Pancreas (tissue), 10 donors: ENCODE data around the gene ACAD9. TPM values are rescaled to one million over a fixed set of nuclear protein-coding genes. Genes with fewer than 3 reads are reported as not detected.

ENCODE experiments used
- ATAC-seq, 4 donors: fragments of 200-7000 bp; cut with Tn5 transposase; one replicate each; pipeline versions ENCODE4 v1.8.0 to v1.9.1; 2020; ENCODE audit warnings: mild to moderate bottlenecking in 4 of 4, moderate library complexity in 4 of 4
- DNase-seq, 6 donors: peaks; one replicate each; pipeline ENCODE4 v3.0.0-alpha.2; 2020
- FAIRE-seq: peaks from 2 replicates; lab custom pipeline; 2012; peaks lifted over from hg19 to GRCh38; lab: Jason Lieb, UNC
- H3K27ac ChIP-seq, 4 donors: fragments of 200-600 bp; sonication (generic); 1 replicate in 3 of 4; 2 replicates in 1 of 4; pipeline versions ENCODE4 v1.5.0 to v1.8.0; 2020
- H3K27me3 ChIP-seq, 4 donors: fragments of 200-600 bp; one replicate each; pipeline ENCODE4 v1.8.0; 2021
- H3K36me3 ChIP-seq, 3 donors: fragments of 200-600 bp; sonication (generic) in 1 of 3; one replicate each; pipeline versions ENCODE4 v1.5.0 to v1.8.0; 2020 to 2021
- H3K4me1 ChIP-seq, 3 donors: fragments of 200-600 bp; one replicate each; pipeline ENCODE4 v1.8.0; 2021
- H3K4me3 ChIP-seq, 4 donors: fragments of 200-600 bp; sonication (generic) in 2 of 4; one replicate each; pipeline versions ENCODE4 v1.5.0 to v1.8.0; 2020 to 2021
- H3K9me3 ChIP-seq, 4 donors: fragments of 200-600 bp; one replicate each; pipeline ENCODE4 v1.8.0; 2021
- CTCF ChIP-seq, 4 donors: fragments of 200-600 bp; sonication (generic) in 3 of 4; IDR thresholded peaks; one replicate each; pipeline versions ENCODE4 v1.5.0 to v1.8.0; 2021; ENCODE audit warnings: antibody characterized with exemption in 4 of 4
- WGBS, 2 donors: extraction: QIAGEN DNeasy Blood & Tissue Kit; methylation state at CpG; one replicate each; pipeline ENCODE4 v1.1.7; 2013; 5-methylcytosine and 5-hydroxymethylcytosine counted together
- intact Hi-C, 3 donors: fragments of 100-400 bp; cut with DNase I; formaldehyde crosslinking; loops; one replicate each; pipeline versions ENCODE4 v1.11.1 to v1.14.2; 2022
- polyA plus RNA-seq, 2 donors: library from polyadenylated mRNA; stranded (reverse); fragments of 200-250 nt; gene quantifications; one replicate each; pipeline ENCODE4 v1.2.3, GENCODE V29; 2013
- total RNA-seq, 6 donors: library from RNA; stranded (reverse); fragmentation: NEBNext Ultra II Directional in 4 of 6; extraction: Animal tissue kit (Norgen Biotek cat#: 25700) in 4 of 6; gene quantifications; one replicate each; pipeline versions ENCODE4 v1.2.1 to v1.2.4, GENCODE V29; 2021 to 2023
- donor health status: healthy with polysubstance abuse.
- donor health status: DM: no; HTN: no; CAD: no; lungs with moderate emphysema.
- donor health status: DM: no; HTN: no; CAD: no.
- donor health status: control.
- donor health status: control.
- donor health status: Bipolar disorder and iron deficiency.
- donor health status: DM: yes; HTN: yes; CAD: no.
- donor health status: DM: no; HTN: no; CAD: no.
- donor health status: DM: no; HTN: no; CAD: no.
- donor health status: DM: yes; HTN: yes; CAD: no.

The ACAD9 gene
- total and polyA plus RNA-seq, 8 donors, result 18.0 to 30.5 (median 24.4) TPM

GRCh38 chr3:128841926-128842920, 37.2 kb upstream of the ACAD9 start:
- no peaks in the 10 kb centered on the region for H3K27me3 ChIP-seq
- H3K4me3 ChIP-seq, result no peak overlapping the region
- no peak for DNase-seq
- no peak for TF ChIP-seq CTCF (IDR thresholded peaks at IDR 0.05)
- ATAC-seq, result no peak
- FAIRE-seq, result no peak
- no peaks in the 10 kb centered on the region for H3K9me3 ChIP-seq
- H3K4me1 ChIP-seq, result peaks cover 0 to 5% (median 0%) of the 10 kb centered on the region in 3 donors
- 85 to 88% methylated on average over 10 of the region's 10 CpGs for WGBS, 2 donors
- no peak overlapping the region for H3K27ac ChIP-seq
- H3K36me3 ChIP-seq, result no peaks in the 10 kb centered on the region
- intact Hi-C loops, result no loop called here

- 87 to 89% methylated on average over 6 of the region's 6 CpGs for WGBS, 2 donors
- FAIRE-seq (no peak), ATAC-seq (no peak), DNase-seq (peak in 1 of 6 donors; percentile 54)
- Histone ChIP-seq H3K9me3 (no peaks in the 10 kb centered on the region), H3K36me3 (no peaks in the 10 kb centered on the region), H3K27ac (no peak overlapping the region), H3K27me3 (no peaks in the 10 kb centered on the region), H3K4me1 (peaks cover 0 to 5% (median 0%) of the 10 kb centered on the region in 3 donors), H3K4me3 (no peak overlapping the region)
- no peak for TF ChIP-seq CTCF (IDR thresholded peaks at IDR 0.05)
- intact Hi-C loops, result no loop called here
Measured at GRCh38 chr3:128844502-128844901, 34.9 kb upstream of the ACAD9 start.

DNA sequence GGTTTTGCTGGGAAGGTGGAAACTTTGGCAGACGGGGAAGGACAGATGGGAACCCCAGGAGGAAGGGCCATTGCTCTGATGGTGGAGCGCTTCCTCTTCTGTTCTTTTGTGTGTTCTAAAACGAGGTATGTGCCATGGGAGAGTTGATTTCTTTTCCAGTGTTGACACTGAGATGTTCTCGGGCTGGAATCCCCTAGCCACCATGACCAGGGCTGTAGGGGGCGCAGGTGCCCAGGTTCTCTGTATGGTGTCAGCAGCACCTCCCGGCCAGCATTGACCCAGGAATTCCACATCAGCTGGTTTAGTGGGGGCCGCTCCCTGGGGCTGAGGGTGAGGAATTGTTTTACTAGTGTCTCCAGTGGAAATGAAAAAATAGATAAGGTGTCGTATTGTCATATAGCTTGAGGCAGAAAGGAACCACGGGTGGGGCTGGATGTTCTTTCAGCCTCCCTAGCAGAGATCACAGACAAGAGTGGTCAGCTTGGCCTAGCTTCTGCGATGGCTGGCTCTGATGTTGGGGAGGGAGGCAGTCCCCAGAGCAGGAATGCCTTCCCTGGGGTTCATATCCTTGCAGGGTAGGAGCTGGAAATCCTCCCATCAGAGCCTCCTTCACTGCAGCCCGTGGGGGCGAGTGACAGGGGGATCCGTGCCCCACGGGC, 34.2 kb upstream of the ACAD9 start:
- 35 to 37% methylated on average over 13 to 14 of the region's 14 CpGs for WGBS, 2 donors
- FAIRE-seq, result no peak

DNA sequence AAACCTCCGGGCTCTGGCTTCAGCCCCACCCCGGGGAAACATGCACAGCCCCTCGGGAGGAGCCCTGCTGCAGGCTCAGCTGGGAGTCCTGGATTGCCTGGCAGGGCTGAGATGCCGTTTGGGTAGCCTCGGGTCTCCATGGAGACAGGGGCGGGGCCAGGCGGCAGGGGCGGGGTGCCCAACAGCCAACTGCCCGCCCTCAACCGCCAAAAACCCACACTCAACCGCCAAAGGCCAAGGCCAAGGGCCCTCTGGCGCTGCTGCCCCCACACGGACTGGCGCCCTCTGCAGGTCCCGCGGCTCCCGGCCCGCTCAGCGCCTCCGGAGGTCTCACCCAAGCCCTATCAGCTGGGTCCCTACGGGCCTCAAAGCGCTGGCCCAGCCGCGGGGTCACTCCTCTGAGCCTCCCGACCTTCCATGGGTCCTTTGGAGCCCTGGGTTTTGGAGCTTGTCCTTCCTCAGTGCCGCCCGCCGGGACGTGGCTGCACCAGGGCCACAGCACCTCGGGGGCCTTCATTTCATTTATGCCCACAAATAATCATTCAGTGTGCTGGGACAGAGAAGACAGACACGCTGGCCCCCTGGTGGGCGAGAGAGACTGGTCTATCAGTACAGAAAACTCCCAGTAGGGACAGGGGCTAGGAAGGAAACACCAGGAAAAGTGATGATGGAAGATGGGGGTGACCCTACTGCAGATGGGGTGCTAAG, 33.5 kb upstream of the ACAD9 start:
- no peaks in the 10 kb centered on the region for H3K9me3 ChIP-seq
- FAIRE-seq (no peak), DNase-seq (peak; percentile 73 to 90 (median 84)), ATAC-seq (peak; percentile 87 to 96 (median 94))
- intact Hi-C loops, result no loop called here
- H3K27me3 ChIP-seq, result no peaks in the 10 kb centered on the region
- H3K4me1 ChIP-seq, result peaks cover 0 to 5% (median 0%) of the 10 kb centered on the region in 3 donors
- 6% methylated on average over 25 to 32 of the region's 32 CpGs for WGBS, 2 donors
- TF ChIP-seq CTCF (IDR thresholded peaks at IDR 0.05), result peak in 3 of 4 donors; percentile 19 to 38 (median 27)
- H3K4me3 ChIP-seq, result peak overlapping the region; percentile 3 to 45 (median 10)
- H3K27ac ChIP-seq, result no peak overlapping the region
- H3K36me3 ChIP-seq, result no peaks in the 10 kb centered on the region

More for the DNA sequence above, 34.2 kb upstream of the ACAD9 start:
- H3K27ac ChIP-seq, result no peak overlapping the region
- DNase-seq (no peak), ATAC-seq (peak in 2 of 4 donors; percentile 11 to 45)
- no peak for TF ChIP-seq CTCF (IDR thresholded peaks at IDR 0.05)
- H3K4me3 ChIP-seq, result peak overlapping the region; percentile 3 to 45 (median 10)
- no peaks in the 10 kb centered on the region for H3K27me3 ChIP-seq
- H3K9me3 ChIP-seq, result no peaks in the 10 kb centered on the region
- H3K4me1 ChIP-seq, result peaks cover 0 to 5% (median 0%) of the 10 kb centered on the region in 3 donors
- H3K36me3 ChIP-seq, result no peaks in the 10 kb centered on the region
- intact Hi-C loops, result no loop called here
